OCI-M2 (cell line): ENCODE results near the gene TBXAS1.
"Not testable (repeated sequence)": the region's sequence is repeated elsewhere in the genome, so short reads cannot be mapped to it uniquely, and the experiment has no call there.

Source experiments
- DNase-seq: peaks from one replicate; lab custom pipeline; 2025; ENCODE audit not compliant: unreplicated experiment; lab: John Stamatoyannopoulos, UW

TBXAS1 gene

DNA sequence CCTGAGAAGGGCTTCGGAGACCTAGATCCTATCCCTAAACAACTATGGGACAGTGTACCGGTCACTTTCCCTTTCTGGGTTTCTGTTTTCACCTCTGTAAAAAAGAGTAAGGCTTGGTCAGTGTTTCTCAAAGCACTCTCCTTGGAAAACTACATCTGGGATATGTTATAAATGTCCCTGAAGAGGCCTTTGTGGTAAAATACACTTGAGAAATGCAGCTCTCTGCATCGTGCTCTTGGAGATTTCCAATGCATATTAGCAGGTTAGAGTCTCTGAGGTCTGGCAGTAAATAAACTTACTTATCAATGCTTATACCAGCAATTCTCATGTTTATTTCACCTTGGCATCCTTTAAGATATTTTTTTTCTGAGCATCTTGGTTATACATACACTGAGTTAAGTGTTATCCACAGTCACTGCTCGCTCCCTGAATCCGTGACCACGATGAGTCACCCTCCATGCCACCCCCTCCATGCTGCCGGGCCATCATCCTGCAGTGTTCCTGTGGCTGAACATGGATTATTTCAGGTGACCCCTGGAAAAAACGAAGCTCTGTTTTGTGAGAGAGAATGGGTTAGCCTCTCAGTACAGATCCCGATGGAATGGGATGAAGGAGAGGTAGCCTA is 3.3 kb upstream of the TBXAS1 start:
- DNase-seq = no peak

DNA sequence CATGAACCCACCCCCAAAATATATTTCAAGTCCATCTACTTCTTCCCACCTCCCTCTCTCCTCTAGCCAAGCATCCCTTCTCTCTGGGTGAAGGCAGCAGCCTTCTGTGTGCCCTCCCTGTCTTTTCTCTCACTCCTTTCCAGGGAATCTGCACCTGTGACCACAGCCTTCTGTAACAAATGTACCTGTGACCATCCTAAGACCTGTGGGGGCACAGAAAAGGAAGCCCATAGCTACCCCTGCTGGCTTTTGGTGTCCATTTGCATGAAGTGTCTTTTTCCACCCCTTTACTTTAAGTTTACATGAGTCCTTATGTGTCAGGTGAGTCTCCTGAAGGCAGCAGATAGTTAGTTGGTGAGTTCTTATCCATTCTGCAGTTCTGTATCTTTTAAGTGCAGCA is 2.0 kb upstream of the TBXAS1 start:
- no peak for DNase-seq

DNA sequence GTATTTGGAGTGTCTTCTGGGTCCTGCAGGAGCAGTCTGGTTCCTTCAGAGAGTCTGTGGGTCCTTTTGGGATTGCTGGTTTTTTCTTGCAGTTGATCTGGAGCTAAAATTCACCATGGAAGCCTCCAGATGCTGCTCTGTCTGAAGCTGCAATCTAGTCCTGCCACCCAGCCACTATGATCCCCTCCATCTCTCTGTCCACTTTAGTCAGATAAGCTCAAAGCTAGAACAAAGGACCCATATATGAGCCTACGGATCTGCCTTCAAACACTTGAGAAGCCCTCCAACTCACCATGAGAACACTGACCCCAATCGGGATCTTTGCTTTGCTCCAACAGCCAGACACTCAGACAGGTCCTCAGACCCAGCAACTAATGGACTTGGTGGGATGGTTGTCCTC is 618 bp upstream of the TBXAS1 start:
- DNase-seq = no peak

DNA sequence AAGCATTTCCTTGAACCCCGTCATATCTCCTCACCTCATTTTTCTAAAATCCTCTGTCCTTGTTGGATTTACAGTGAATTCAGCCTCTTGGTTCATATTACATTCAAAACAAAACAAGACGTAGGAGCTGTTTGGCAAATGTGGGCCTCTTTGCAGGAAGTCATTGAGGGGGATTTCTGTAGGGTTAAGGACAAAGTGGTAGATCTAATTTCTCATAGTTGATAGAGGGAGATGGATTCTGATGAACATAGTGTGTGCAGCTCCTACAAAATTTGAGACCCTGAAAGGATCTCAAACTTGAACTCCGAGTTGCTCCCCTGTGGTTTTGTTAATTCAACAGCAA is 682 bp downstream of the TBXAS1 start:
- DNase-seq = no peak

DNA sequence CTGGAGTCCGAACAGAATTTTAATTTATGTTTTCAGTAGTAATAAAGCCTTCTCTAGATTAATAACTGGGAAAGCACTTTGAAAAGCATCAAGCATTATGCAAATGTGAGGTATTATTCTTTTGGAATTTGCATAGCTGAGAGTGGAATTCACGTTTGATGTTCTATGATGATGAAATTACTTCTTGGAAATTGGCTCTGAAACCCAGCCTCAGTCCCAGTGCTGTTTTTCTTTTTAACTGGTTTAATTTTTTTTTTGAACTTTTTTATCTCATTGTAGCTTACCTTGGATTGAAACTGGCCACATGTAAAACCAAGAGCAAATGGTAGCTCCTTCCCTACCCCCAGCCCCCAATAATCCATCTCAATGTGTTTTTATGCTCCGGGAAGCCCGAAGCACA is 1.2 kb downstream of the TBXAS1 start:
- no peak for DNase-seq

DNA sequence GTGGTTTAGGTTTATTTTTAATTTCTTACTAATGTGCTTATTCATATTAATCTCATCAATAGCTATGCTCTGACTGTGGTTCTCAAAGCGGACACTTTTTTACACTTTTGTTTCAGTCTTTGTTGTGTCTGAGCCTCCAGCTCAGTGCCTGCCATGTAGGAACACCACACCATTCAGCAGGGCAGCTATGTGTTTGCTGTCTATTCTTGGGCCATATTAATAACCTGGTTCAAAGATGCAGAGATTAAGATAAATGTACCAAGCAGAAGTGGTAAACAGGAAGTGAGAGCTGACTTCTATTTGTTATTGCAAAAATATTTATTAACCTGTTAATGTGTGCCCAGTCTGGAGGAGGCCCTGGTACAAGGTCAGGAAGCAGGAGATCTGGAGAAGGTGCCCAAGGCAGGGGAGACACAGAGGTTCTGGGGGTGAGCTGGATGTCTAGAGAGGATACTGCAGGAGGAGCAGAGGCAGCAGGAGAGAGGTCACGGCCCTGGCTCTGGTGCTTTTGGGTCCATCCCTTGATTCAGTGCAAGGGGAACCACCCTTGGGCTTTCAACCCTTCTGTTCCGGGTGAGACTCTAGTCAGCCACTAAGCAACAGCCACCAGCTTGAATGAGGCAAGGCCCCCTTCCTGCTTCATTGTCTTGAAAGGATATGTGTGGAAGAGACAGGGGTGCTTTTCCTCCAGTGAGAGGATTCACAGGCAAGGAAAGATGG is 1.9 kb downstream of the TBXAS1 start:
- DNase-seq = no peak

DNA sequence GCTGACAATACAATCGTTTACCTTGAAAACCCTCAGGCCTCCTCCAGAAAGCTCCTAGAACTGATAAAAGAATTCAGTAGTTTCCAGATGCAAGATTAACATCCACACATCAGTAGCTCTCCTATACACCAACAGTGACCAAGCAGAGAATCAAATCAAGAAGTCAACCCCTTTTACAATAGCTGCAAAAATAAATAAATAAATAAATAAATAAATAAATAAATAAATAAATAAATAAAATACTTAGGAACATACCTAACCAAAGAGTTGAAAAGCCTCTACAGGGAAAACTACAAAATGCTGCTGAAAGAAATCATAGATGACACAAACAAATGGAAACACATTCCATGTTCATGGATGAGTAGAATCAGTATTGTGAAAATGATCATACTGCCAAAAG is 6.8 kb downstream of the TBXAS1 start:
- DNase-seq = not testable (repeated sequence)

DNA sequence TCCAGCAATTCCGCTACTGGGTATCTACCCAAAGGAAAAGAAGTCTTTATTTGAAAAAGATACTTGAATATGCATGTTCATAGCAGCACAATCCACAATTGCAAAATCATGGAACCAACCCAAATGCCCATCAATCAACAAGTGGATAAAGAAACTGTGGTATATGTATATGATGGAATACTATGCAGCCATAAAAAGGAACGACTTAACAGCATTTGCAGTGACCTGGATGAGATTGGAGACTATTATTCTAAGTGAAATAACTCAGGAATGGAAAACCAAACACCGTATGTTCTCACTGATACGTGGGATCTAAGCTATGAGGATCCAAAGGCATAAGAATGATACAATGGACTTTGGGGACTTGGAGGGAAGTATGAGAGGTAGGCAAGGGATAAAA is 8.2 kb downstream of the TBXAS1 start:
- DNase-seq = not testable (repeated sequence)

DNA sequence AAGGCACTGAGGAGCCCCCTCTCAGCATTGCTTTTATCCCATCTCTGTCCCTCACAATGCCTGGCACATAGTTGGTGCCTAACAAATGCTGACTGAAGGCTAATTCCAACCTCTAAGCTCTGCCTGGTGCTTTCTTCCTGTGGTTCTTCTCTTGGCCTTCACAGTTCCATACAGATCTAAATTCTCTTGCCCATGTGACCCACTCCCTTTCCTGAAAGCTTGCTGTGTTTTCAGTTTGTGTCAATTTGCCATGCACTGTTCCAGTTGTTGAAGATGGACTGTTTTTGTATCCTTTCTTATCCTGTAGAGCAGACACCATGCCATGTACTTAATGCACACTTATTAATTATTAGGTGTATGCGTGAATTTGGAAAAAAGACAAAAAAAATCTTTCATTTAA is 9.2 kb downstream of the TBXAS1 start:
- DNase-seq = no peak

DNA sequence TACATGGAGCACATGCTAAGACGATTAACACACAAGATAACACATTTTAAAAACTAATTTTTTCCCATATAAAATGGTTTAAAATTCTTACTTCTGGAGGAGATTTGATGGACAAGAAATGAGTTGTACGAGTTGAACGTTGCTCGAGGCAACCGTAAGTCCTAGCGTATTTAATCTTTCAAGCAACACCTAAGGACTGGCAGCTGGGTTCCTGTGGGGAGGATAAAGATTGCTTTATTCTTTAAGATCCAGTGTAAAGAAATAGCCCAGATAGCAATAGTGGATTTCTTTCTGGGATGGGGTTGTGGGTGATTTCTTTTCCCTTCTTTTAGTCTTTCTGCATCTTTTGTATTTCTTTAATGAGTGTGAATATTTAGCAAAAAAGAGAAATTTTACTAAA is 9.8 kb downstream of the TBXAS1 start:
- no peak for DNase-seq

DNA sequence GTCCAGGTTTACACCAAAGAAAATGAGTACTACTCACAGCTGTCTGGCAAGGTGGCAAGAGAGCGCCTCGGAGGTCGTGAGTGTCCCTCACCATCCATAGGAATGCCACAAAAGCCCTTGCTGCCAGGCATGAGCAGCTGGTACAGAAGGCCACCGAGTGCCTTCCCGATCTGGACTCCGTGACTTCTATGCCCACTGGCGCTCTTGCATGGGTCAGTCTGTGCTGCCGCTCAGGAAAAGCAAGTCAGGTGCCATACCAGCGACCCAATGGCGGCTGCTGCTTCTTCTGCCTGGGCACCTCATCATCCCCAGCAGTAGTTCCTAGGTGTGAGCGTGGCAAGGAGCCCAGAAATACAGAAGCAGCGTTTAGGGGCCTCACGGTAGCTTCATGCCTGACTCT is 11.7 kb downstream of the TBXAS1 start:
- no peak for DNase-seq

DNA sequence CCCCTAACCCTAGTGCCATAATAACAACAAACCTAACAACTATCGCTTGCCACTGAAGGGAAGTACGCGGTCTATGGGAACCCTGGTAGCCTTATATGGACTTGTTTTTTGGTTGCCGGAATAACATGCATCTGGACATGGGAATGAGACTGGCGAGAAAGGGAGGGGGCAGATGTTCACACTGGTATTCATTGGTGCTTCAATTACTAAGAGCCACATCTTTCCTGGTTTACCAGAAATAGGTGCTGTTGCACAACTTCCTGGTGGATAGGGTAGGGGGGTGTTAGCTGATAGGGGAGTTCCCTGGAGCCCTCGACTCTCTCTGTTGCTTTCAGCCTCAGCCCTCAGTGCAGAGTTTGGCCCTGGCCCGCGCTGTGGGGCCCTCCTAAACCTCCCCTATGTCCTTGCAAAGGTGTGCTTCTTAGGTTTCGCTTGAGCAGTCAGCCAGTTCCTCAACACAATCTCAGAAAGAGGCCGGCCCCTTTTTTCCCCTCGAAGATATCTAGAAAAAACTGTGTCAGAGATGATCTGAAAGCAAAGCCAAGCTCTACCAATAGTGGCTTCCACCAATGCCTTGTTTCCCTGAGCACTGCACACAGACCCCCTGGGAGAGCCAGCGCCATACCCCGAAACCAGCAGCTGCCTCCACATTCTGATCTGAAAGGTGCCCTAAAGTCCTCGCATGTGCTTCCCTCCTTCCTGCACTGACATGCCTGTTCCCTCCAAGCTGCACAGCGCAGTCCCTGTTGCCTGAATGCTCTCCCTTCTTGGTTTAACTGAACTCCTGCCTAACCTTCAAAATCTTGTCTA is 13.5 kb downstream of the TBXAS1 start:
- DNase-seq = no peak

DNA sequence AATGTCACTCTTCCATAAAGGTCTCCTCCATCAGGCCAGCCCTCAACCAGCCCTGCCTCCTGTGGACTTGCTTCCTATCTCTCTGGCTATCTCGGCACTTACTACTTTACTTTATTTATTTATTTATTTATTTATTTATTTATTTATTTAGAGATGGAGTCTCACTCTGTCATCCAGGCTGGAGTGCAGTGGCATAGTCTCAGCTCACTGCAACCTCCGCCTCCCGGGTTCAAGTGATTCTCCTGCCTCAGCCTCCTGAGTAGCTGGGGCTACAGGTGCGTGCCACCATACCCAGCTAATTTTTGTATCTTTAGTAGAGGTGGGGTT is 14.1 kb downstream of the TBXAS1 start:
- not testable (repeated sequence) for DNase-seq

DNA sequence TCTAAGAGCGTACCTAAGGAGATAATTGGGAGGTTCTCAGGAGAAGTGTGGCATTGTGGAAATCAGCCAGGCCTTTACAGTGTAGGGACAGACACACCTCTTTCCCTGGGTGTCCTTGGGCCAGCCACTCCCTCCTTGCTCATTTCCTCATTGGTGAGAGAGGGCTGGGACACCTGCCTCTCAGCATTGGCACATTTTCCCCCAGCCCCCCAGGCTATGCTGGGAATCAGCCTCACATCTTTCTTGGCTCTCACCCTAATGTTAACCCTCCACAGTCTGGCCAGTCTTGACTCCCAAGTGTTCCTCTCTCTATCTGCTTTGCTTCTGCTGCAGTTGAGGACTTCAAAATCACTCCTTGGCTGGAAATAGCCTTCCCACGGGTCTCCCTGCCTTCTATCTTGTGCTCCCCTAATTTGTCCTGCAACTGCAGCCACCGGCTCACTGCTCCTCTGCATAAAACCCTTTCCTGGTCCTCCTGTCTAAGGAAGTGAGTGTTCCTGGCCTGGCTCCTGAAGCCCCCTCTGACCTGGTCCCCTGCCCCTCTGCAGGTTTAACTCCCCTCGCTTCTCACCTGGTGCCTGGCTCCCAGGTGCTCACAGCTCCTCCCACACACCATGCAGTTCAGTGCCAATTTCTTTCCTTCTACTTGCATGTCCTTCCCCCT is 15.8 kb downstream of the TBXAS1 start:
- no peak for DNase-seq

DNA sequence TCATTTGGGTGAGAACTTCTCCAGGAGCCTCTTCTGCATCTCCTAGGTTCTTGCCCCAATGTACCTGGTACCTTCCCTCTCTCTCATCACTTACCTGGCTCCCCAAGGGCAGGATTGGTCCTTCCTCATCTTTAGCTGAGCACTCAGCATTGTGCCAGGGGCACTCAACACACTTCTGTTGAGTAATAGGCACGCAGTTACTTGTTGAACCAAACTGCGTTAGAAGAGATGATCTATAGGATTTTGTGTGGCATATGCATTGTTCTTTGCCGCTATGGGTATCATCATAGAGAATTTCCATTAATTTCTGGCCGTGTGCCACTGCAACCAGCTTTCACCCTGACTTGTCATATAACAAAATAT is 16.4 kb downstream of the TBXAS1 start:
- no peak for DNase-seq

DNA sequence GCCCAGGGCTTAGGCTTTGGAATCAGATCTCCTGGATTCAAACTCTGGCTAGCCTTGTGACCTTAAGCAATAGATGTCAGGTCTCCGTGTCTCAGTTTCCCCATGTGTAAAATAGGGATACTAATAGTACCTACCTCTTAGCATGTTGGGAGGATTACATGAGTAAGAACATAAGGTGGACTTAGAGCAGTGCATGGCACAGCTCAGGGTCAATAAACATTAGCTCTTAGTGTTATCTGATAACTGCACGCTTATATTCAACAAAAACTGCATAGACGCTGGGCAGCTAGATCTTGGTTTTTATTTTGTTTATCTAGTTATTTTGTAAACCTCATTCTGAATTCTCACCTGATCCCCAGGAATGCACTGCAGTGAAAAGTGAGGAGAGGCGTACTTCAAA is 17.2 kb downstream of the TBXAS1 start:
- no peak for DNase-seq

DNA sequence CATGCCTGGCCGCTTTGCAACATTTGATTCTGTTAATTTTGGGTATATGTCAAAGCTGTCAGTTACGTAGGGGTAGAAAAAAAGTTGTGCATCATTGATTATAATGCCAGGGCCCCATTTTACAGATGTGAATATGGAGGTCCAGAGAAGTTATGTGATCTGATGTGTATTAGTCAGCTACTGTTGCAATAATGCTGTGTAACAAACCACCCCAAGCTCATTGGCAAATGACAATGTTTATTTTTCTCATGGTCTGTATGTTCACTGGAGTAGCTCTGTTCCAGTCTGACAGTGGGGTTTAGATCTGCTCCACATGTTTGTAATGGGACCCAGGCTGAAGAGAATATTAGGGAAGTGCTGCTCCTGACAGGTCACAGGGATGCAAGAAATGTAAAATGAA is 19.2 kb downstream of the TBXAS1 start:
- DNase-seq = no peak

DNA sequence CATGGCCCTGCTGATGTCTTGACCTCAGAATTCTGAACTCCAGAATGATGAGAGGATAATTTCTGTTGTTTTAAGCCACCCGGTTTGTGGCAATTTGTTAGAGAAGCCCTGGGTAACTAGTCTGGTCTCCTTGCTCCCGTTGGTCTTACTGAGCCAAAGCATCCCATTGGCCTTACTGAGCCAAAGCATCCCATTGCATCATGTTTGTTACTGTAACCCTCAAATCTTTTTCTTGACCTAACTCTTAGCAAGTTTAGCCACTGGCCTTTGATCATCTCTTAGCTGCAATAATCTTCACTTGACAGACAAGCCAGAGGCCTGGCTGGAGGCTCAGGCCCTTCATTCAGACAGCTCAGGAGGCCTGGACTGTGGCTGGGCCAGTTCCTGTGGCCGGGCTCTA is 21.8 kb downstream of the TBXAS1 start:
- no peak for DNase-seq

DNA sequence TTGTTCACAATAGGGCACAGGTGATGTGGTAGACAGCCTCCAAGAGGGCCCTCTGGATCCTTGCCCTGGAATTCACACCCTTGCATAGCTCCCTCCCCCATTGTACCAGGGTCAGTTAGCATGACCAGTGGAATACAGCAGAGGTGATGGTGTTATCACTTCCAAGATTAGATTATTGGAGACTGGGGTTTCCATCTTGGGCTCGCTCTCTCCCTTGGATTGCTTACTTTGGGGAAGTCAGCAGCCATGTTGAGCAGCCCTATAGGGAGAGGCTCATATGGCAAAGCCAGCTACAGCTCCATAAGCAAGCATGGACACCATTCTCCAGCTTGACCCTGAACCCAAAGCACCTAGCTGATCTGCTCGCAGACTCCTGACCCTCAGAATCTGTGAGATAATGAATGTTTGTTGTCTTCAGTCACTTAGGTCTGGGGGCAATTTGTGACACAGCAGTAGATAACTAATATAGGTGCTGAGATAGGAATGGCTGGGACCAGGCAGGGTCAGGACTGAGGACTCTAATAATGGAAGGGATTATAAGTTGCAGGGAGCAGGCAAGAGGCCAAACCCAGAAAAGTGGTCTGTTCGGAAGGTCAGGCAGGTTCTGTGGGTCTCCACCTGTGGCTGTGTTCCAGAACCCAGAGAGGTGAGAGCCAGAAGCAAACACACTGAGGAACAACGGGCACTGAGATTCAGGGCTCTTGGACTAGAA is 22.9 kb downstream of the TBXAS1 start:
- DNase-seq = no peak

DNA sequence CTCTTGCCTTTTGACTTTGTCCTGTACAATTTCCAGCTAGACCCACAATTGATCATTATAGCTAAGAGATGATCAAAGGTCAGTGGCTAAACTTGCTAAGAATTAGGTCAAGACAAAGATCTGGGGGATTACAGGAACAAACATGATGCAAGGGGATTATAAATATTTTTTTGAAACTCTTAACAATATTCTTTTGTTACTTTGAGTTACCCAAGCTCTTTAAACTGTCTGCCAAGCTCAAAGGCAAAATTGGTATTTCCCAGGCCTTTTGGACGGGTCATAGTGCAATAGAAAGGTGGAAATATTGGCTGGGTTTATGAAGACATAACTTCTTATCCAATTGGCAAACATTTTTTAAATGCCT is 23.4 kb downstream of the TBXAS1 start:
- DNase-seq = no peak

DNA sequence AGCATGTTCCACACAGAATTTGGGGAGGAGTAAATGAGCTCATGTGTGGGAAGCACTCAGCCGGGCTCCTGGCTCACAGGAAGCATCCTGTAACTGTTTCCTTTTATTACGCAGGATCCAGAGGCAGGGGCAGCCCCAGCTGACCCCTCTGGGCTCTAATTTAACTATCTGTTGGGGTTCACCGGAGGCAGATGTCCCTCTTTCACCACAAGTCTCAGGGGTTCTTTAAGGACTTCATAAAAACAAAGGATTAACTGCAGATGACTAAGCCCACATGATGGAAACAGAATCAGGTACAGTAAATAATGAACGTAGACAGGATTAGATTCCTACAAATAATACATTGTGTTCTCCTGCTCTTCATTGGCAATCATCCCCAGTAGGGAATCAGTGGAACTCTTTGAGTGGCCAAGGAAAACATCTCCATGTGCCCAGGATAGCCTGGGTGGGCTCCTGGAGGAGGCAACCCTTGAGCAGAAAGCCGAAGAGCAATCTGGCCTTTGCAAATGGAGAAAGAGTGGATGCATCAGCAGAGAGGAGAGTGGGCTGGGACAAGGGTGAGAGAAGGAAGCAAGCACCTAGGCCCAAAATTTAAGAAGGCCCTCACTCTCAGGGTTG is 24.6 kb downstream of the TBXAS1 start:
- DNase-seq = no peak
